ENCODE results near the gene GRAMD4. TPM values are rescaled to one million over a fixed set of nuclear protein-coding genes. Genes with fewer than 3 reads are reported as not detected.

The GRAMD4 gene
- total RNA-seq, 1 donor from 2014 or later = 22.4 TPM

DNA sequence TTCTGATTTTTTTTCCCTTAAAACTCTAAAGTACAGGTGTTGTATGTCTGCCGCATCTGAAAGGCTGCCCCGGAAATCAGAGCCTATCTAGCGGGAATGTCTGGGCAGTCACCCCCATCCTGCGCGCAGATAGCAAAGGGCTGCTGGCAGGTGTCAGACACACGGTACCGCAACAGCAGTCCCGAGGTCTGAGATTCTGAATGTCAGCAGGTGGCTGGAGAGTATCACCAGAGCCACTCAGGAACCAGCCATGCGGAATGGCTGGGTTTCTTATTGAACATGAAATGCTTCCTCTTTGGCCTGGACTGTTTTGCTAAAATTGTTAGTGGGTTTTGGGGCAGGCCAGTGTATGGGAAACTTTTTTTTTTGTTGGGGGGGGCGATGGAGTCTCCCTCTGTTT lies 64.5 kb downstream of the GRAMD4 start:
- no peak for DNase-seq (ENCODE audit: low read depth)

- no peak for DNase-seq (ENCODE audit: low read depth)
Observed at GRCh38 chr22:46686221-46687047, 66.2 kb downstream of the GRAMD4 start.

DNA sequence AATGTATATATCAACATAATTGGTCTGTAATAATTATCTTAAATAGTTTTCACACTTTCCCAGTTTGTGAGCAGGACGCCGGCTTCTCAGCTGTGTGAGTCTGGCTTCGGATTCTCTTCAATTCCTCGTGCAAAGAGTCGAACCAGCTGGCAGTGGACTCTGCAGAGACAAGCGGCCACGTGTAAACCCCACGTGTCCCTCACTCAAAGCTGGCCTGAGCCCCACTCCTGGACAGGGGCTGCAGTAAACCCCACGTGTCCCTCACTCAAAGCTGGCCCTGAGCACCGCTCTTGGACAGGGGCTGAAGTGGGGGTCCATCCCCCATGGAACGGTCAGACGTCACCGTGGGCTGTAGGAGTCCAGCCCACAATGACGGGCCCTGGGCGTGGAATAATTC lies 66.9 kb downstream of the GRAMD4 start:
- DNase-seq (ENCODE audit: low read depth) = no peak

GRCh38 chr22:46687460-46687859 lies 67.3 kb downstream of the GRAMD4 start:
- no peak for DNase-seq (ENCODE audit: low read depth)

DNA sequence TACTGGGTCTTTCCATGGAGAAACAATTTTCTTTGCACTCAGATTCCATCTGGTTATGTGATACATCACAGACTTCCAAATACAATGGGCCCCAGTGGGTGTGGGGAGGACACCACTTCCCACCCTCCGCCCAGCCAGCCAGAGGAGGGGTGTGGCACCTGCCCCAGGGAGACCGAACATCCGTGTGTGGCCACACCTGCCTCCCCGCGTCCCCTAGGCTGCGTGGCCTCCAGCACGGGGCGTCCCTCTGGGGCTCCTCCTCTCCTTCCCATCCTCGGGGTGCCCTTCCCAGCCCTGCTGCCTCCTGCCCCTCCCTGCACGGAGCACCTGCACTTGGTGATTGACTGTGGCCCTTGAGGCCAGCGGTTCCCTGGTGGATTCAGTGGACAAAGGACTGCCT lies 68.8 kb downstream of the GRAMD4 start:
- no peak for DNase-seq (ENCODE audit: low read depth)

GRCh38 chr22:46690146-46690545 lies 70.0 kb downstream of the GRAMD4 start:
- no peak for DNase-seq (ENCODE audit: low read depth)

- no peak for DNase-seq (ENCODE audit: low read depth)
Observed at GRCh38 chr22:46691571-46691970, 71.4 kb downstream of the GRAMD4 start.

DNA sequence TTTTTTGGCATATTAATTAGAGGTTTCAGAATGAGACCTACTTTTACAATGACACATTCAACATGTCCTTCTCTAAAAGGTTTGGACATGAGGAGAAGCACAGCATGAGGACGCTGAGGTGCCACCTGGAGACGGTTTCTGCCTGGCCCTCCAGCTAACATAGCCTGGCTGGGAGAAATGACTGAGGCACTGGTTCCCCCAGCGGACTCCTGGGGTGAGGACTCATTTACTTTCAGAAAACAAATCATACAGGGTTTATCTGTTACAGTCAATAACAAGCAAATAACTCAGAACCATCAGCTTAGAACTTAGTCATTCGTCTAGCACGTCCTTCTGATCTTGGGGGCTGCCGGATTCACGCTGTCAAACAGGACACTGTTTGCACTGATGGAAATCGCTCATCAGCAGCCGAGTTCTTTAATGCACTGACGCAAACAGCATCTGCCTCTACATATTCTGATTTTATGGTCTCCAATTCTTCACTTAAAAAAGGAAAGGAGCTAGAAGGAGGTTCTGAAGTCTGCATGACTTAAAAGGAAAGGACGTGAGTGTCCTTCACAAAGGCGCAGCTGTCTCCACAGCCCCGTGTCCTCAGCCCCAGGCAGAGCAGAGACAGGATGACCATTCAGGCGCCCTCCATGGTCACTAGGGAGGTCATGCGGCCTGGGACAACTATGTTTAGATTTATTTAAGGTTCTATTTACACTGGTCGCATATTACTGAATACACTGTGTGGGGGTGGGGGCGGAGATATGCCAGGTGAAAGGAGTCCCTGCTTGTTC lies 73.6 kb downstream of the GRAMD4 start:
- DNase-seq (ENCODE audit: low read depth) = peak; percentile 28

- DNase-seq (ENCODE audit: low read depth) = no peak
Observed at GRCh38 chr22:46694416-46695170, 74.4 kb downstream of the GRAMD4 start.

GRCh38 chr22:46695346-46696228 lies 75.4 kb downstream of the GRAMD4 start:
- no peak for DNase-seq (ENCODE audit: low read depth)

DNA sequence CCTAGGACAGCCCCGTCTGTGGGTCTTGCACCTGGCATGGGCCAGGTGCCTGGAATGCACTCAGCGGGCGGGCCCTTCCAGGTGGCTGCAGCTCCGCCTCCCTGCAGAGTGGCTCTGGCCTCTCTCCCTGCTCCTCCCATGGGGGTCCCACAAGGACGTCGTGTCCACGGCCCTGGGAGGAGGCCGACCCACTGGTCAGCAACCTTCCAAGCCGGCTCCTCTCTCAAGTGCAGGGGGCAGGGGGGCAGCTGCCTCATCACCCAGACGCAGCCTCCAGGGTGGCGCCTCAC lies 76.0 kb downstream of the GRAMD4 start:
- no peak for DNase-seq (ENCODE audit: low read depth)

DNA sequence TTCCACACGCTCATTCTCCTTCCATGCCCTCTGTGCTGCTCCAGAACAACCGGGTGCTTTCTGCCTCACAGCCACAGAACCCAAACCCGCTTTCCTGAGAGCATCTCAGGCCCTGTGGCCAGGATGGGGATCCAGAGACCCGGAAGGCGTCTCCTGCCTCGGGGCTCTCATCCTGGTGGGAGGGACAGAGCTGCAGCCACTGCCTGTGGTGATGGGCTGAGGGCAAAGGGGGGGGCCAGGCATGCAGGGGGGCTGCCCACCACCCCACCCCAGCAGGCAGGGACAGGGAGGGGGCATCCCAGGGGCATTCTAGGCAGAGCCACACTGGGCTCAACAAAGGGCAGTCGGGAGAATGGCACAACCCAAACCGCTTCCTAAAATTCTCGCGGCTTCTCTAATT lies 76.4 kb downstream of the GRAMD4 start:
- no peak for DNase-seq (ENCODE audit: low read depth)

DNA sequence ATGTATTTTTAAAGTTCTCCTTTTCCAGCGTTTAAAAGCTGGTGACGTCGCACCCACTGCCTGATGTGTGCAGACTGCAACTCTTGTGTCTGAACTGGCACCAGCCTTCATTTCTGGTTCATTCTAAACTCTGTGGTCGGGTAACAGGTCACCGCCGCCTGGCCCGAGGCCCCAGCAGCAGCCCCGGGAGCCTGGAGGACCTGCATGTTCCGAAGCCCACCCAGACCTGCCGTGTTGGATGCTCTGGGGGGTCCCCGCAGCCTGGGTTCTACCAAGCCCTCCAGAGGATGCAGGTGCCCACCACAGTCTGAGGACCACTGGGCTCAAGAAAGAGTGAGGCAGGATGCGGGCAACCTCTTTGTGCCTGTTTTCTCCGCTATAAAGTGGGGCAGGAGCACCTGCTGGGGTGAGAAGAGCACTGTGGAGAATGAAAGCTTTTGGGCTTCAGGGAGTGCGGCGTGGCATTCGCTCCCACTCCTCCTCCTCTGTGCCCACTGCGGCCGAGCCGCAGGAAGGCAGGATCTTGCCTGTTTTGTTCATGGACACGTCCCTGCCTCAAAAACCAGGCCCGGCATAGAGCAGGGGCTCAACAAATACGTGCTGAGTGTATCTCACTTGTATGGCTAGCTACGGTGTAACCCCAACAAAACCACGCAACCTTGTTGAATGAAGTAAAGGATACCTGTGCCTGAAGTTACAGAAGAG lies 77.8 kb downstream of the GRAMD4 start:
- DNase-seq (ENCODE audit: low read depth) = no peak

DNA sequence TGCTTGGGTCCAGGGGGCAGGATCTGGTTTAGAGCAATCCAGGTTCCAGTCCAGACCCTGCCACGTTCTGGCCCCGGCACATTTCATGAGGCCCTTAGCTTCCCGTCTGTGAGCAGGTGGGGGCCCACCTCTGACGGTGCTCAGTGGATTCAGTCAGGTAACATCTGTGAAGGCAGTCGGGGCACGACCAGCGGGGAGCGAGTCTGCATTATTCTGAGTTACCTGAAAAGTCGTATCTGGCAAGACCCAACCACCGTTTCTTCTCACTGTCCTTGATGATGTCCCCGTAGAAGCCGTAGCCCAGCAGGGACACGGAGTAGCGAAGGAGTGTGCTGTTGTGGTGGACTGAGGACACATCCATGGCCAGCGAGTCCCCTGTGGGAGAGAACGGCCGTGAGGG lies 78.9 kb downstream of the GRAMD4 start:
- no peak for DNase-seq (ENCODE audit: low read depth)

DNA sequence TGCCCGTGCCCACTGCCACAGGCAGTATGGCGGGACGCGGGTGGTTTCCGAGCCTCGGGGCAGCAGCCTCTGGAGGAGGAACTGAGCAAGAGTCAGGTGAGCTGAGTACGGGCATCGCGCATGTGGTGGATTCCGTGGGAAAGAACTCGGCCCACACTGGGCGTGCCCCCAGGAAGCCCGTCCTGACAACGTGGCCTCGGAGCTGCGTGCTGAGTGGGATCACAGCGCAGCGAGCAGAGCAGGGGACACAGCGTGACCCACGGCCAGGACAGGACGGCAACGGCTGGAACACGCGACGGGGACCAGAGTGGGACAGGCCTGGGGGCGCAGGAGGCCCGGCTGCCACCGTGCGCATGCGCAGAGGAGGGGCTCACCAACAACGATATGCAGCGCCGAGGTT lies 81.1 kb downstream of the GRAMD4 start:
- DNase-seq (ENCODE audit: low read depth) = no peak

DNA sequence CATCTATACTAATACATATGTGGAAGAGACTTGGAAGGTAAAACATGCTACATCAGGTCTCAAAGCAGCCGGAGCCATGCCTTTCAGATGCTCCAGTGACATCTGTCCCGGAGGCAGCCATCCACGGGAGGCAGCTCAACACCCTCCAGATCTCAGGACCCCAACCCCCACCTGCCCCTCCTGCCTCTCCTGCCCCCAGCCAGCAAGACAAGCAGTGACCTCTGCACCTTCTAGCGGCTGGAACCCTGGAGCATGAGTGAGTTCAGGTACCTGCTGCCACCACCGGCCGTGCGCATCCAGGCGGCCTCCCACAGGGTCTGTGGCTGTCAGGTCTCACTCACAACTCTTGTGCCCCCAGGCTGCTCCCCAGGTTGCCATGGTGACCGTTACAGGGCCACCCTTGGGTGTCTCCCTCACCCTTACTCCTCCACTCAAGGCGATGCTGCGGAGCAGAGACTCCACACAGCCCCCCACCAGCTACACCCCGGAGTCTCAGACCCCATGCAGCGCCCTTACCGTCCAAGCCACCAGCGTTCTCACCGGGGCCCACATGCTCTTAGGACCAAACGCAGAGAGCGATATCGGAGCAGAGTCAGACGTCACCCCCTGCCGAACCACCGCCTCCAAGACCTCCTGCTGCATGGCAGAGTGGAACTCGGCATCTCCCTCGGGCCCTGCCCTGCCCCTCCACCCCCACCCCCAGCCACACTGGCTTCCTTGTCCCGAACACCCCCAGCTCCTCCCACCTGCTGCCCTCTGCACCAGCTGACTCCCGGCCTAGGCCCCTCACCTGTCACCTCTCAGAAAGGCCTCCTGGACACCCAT lies 83.2 kb downstream of the GRAMD4 start:
- DNase-seq (ENCODE audit: low read depth) = no peak

- no peak for DNase-seq (ENCODE audit: low read depth)
Observed at GRCh38 chr22:46703996-46704370, 83.8 kb downstream of the GRAMD4 start.

DNA sequence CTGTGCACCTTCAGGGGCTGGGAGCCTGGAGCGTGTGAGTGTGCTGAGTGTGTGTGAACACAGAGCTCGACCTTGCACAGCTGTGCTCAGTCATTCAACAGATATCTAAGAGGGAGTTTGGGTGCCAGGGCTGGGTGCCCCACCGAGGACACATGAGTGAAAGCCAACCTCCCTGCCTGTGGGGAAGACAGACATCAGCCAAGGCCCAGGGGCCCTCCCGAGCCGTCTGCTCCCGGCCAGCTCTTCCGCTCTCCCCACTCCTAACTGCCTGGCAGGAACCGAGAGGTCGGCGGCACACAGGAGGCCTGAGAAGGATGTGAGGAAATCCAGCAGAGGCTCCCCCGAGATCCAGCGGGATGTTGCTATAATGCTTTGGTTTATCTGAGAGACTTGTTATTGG lies 85.9 kb downstream of the GRAMD4 start:
- no peak for DNase-seq (ENCODE audit: low read depth)

- no peak for DNase-seq (ENCODE audit: low read depth)
Observed at GRCh38 chr22:46707305-46707704, 87.1 kb downstream of the GRAMD4 start.

Data from myocyte (in vitro differentiated cells).